Hematopoietic multipotent progenitor cell treated with erythropoietin and hydrocortisone succinate and interleukin-3 and kit ligand, for 15 days (in vitro differentiated cells): ENCODE data around the gene ZNF891.

ENCODE experiments used
- DNase-seq: peaks from one replicate; pipeline ENCODE4 v3.0.0-alpha.2; 2015; ENCODE audit warnings: low spot score

ZNF891 gene

DNA sequence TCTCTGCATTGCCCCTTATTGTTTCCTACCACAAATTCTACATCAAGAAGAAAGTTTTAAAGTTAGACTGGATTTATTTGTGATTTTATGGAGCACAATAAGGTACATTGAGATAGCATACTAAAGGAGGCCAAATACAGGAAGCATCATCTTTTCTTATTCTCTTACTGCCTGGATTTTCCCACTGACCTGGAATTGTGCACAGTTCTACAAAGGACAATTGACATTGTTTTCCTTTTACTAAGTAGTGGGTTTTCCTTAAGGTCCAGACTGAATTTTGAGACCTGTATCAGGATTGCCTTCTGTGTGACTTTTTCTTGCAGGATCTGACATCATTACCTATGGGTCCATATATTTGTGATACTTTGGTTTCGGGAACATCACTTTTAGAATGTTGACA lies 68.1 kb downstream of the ZNF891 start:
- DNase-seq: no peak

DNA sequence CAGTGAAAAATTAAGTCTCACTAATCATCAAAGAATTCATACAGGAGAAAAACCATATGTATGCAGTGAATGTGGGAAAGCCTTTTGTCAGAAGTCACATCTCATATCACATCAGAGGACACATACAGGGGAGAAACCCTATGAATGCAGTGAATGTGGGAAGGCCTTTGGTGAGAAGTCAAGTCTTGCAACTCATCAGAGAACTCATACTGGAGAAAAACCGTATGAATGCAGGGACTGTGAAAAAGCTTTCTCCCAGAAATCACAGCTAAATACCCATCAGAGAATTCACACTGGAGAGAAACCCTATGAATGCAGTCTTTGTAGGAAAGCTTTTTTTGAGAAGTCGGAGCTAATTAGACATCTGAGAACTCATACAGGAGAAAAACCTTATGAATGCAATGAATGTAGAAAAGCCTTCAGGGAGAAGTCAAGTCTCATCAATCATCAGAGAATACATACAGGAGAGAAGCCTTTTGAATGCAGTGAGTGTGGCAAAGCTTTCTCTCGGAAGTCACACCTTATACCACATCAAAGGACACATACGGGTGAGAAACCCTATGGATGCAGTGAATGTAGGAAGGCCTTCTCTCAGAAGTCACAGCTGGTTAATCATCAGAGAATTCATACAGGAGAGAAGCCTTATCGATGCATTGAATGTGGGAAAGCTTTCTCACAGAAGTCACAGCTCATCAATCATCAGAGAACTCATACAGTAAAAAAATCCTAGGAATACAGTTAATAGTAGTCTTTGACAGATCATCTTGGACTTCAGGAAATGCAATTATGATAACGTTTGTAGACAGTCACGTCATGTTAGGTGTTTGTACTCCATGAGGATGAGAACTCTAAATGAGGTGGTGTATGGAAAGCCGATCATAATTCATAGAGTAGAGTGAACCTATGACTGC lies 71.6 kb downstream of the ZNF891 start:
- peak; percentile 3 for DNase-seq

DNA sequence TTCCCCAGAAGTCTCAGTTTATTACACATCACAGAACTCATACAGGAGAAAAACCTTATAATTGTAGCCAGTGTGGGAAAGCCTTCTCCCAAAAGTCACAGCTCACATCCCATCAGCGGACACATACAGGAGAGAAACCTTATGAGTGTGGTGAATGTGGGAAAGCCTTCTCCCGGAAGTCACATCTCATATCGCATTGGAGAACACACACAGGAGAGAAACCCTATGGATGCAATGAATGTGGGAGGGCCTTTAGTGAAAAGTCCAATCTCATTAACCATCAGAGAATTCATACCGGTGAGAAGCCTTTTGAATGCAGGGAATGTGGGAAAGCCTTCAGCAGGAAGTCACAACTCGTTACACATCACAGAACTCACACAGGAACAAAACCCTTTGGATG lies 72.6 kb downstream of the ZNF891 start:
- DNase-seq: no peak
